NCI-H2196 (cell line): ENCODE data around the gene KLK3.
A peak's percentile ranks its signal among the peaks of the same experiment; 100 is the strongest.
"Not testable (repeated sequence)": the region's sequence is repeated elsewhere in the genome, so short reads cannot be mapped to it uniquely, and the experiment has no call there.

Experiments used
- DNase-seq: peaks from one replicate; lab custom pipeline; 2025; ENCODE audit not compliant: unreplicated experiment; lab: John Stamatoyannopoulos, UW

The KLK3 gene

DNA sequence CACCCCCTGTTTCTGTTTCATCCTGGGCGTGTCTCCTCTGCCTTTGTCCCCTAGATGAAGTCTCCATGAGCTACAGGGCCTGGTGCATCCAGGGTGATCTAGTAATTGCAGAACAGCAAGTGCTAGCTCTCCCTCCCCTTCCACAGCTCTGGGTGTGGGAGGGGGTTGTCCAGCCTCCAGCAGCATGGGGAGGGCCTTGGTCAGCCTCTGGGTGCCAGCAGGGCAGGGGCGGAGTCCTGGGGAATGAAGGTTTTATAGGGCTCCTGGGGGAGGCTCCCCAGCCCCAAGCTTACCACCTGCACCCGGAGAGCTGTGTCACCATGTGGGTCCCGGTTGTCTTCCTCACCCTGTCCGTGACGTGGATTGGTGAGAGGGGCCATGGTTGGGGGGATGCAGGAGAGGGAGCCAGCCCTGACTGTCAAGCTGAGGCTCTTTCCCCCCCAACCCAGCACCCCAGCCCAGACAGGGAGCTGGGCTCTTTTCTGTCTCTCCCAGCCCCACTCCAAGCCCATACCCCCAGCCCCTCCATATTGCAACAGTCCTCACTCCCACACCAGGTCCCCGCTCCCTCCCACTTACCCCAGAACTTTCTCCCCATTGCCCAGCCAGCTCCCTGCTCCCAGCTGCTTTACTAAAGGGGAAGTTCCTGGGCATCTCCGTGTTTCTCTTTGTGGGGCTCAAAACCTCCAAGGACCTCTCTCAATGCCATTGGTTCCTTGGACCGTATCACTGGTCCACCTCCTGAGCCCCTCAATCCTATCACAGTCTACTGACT is at the start of gene KLK3:
Gene KLK3 (plus strand): TSS at position 280 of the 775 bp plus-strand sequence. CDS start 41 bp downstream, at position 321.
- DNase-seq: no peak

DNA sequence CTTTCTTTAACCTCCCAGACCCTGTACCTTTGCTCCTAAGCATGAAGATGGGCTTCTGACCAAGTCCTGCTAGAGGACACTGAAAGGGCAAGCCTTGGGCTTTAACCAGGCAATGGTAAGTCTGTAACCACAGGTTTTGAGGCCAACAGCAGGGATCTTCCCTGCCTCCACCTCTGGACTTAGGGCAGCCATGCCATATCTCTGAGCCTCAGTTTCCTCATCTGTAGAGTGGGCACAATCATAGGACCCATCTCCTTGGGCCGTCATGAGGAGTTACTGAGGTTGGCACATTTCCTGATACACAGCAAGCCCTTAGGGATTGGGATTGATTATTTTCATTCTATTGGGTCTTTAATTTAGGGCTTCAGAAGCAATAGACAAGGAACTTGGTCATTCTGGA is 45.9 kb upstream of the KLK3 start:
- no peak for DNase-seq

GRCh38 chr19:50811622-50812238 is 43.0 kb upstream of the KLK3 start:
- DNase-seq: not testable (repeated sequence)

- DNase-seq: no peak
Measured at GRCh38 chr19:50812474-50812873, 42.2 kb upstream of the KLK3 start.

DNA sequence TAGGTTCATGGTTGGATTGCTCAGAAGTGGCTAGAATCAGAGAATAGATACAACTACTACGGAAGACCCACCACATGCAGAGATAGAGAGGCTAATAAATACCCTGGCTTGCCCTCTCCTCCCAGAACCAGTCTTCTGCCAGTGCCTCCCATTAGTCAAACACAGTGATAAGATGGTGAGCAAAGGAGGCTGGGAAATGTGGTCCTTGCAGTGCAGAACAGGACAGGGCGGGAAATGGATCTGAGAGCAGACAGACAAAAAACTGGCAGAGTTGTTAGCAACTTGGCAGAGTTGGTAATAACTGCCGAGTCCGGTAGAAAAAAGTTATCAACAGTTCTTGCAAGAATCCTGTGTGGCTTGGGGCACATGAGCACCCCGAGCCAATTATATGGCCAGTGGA is 39.8 kb upstream of the KLK3 start:
- DNase-seq: no peak

- DNase-seq: no peak
Measured at GRCh38 chr19:50815439-50815838, 39.3 kb upstream of the KLK3 start.

- peak; percentile 62 for DNase-seq
Measured at GRCh38 chr19:50817941-50818858, 36.5 kb upstream of the KLK3 start.

GRCh38 chr19:50818859-50819472 is 35.7 kb upstream of the KLK3 start:
- DNase-seq: no peak

DNA sequence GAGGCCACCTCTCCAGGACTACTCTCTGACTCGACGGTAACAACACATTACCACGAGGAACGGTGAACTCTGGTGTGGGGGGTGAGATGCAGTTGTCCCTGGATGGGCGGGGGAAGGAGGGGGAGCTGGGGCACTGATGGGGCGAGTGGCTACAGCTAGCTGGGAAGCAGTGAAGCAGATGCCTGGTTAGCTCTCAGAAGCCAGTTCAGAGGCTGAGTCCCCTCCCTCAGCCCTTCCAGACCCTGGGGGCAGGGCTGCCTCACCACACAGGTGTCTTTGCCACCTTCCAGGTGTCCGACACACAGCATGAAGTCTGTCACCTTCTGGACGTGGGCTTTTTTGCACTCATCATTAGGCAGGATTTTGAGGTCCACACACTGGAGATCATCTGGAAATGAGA is 35.1 kb upstream of the KLK3 start:
- no peak for DNase-seq

DNA sequence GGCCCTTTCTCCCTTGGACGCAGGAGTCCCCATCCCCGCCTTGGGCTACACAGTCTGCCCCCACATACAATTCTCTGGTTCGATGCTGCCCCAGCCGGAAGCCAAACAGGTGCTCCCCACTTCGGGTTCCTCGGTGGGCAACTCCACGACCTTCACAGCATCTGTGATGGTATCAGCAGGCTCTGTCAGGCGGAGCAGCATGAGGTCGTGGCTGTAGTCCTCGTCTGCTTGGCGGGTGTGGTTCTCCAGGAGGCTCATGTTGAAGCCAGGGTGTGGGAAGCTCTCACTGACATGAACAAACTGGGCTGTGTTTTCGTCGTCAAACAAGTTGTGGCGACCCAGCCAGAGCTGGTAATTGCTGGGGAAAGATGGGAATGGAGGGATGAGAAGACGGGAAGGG is 34.6 kb upstream of the KLK3 start:
- DNase-seq: no peak

GRCh38 chr19:50820549-50821247 is 34.0 kb upstream of the KLK3 start:
- no peak for DNase-seq

- no peak for DNase-seq
Measured at GRCh38 chr19:50821248-50821612, 33.5 kb upstream of the KLK3 start.

DNA sequence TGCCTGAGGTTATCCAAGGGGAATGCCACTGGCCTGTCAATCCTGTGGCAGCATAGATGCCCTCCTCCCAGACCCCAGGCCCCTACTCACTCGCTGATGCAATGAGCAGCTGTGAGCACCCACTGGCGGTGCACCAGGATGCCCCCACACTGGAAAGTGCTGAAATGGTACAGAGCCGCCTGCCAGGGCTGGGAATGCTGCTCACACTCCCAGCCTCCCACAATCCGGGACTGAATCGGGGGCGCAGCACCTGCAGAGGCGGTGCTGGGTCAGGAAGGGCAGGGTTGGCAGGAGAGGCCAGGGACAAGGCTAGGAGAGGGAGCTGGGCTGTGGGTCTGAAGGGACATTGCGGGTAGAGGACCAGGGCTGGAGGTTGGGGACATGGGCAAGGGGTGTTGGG is 33.1 kb upstream of the KLK3 start:
- DNase-seq: no peak

- no peak for DNase-seq
Measured at GRCh38 chr19:50822661-50823208, 32.0 kb upstream of the KLK3 start.

DNA sequence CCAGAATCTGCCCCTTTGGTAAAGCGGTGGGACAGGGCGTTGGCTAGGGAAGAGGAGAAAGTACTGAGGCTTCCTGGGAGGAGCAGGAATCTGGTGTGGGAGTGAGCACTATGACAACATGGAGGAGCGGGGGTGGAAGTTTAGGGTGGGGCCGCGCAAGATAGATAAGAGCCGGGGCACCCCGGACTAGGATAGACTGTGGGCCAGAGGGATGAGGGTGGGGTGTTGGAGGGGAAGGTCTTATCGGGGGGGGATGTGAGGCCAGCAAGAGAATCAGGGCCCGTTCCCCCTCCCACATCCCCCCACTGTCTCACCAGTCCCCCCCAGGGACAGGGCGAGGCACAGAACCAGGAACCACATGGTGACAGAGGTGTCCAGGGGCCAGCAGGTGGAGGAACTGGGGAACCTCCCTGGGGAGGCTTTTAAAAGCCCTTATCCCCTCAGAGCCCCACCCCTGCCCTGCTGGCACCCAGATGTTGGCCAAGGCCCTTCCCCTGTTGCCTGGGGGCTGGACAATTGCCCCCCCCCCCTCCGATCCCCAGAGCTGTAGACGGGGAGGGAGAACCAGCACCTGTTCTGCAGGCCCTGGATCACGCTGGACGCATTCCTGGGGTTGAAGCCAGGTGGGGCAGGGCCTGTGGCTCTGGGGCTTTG is 31.2 kb upstream of the KLK3 start, which contains the start of gene KLK1:
Gene KLK1 (minus strand): TSS at position 399 of the 654 bp plus-strand sequence. CDS start 39 bp downstream, at position 360.
- DNase-seq: no peak

- DNase-seq: no peak
Measured at GRCh38 chr19:50826492-50827240, 28.0 kb upstream of the KLK3 start.

DNA sequence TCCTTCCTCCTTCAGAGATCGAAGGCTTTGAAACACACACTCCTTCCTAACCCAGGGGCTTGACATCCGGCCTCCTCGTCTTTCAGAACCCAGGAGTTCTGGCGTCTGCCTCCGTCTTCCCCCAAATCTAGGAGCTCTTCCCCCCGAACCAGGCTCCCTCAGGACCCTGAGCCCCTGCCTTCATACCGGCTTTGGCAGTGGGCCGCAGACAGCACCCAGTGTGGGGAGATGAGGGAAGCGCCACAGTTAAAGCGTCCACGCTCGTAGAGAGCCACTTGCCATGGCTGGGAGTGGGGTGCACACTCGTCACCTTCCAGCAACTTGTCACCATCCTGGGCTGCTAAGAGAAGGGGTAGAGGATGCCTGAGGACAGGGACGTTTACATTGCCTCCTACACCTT is 27.2 kb upstream of the KLK3 start:
- no peak for DNase-seq

DNA sequence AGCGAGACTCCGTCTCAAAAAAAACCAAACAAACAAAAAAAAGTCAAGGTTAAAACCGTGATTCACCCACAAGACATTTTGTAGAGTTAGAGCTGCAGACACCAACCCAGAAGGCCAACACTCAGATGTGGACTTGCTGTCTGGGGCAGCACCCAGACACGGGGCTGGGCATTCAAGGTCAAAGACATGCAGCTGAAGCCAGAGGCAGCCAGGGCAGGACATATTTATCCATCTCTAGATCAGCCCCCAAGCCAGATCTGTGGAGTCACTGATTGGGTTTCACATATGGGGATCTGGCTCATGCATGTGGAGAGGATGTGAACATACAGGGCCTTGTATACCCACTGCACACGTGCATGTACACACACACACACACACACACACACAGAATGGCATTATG is 24.9 kb upstream of the KLK3 start:
- DNase-seq: no peak
